NK-92 treated with Interleukin-12 subunit alpha and Interleukin-12 subunit beta, amount 100 ng/mL, for 24 hours (cell line): ENCODE measurements around the gene CEP104.

Source experiments
- DNase-seq: peaks from one replicate; lab custom pipeline; 2025; lab: John Stamatoyannopoulos, UW

The CEP104 gene

DNA sequence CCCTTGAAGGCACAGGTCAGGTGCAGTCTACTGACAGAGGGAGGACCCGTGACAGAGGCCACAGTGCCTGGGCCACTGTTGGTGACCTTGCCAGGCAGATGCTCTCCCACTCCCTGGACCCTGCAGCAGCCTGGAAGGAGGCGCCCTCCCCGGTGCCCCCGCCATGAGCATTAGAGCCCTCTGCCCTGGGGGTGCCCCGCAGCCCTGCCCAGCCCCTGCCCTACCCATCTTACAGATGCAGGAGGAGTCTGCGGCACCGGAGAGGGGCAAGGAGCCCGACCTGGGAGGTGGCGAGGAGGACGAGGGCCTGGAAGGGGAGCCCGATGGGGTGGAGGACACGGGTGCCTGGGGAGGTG lies 94.2 kb downstream of the CEP104 start:
- DNase-seq = no peak

GRCh38 chr1:3762151-3762872 lies 94.7 kb downstream of the CEP104 start:
- no peak for DNase-seq
